HG03280 (cell line): ENCODE results near the gene CSF2.

ENCODE experiments used
- ATAC-seq: cut with Tn5 transposase; IDR thresholded peaks from one replicate; pipeline ENCODE4 v1.9.1; 2021; ENCODE audit warnings: mild to moderate bottlenecking, moderate library complexity; ENCODE audit not compliant: unreplicated experiment

Gene CSF2

GRCh38 chr5:132067941-132068808 lies 5.4 kb upstream of the CSF2 start:
- ATAC-seq: no peak

- no peak for ATAC-seq
Measured at GRCh38 chr5:132069561-132069960, 4.0 kb upstream of the CSF2 start.

DNA sequence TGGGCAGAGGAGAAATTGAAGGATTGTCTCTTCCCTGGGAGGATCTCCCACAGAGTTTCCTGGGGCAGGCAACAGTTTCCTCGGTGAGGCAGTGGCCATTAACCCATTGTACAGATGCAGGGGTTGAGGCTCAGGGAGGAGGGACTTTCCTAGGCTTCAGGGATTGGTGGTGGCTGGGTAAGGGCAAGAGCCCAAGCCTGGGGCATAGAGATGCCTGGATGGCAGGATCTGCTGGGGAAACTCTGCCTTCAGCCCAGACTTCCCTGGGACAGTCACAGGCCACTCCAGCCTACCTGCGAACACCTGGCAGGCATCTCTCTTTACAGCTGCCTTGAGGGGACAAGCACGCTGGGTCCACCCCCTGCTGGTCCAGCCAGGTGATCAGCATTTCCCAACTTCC lies 3.6 kb upstream of the CSF2 start:
- ATAC-seq: no peak

DNA sequence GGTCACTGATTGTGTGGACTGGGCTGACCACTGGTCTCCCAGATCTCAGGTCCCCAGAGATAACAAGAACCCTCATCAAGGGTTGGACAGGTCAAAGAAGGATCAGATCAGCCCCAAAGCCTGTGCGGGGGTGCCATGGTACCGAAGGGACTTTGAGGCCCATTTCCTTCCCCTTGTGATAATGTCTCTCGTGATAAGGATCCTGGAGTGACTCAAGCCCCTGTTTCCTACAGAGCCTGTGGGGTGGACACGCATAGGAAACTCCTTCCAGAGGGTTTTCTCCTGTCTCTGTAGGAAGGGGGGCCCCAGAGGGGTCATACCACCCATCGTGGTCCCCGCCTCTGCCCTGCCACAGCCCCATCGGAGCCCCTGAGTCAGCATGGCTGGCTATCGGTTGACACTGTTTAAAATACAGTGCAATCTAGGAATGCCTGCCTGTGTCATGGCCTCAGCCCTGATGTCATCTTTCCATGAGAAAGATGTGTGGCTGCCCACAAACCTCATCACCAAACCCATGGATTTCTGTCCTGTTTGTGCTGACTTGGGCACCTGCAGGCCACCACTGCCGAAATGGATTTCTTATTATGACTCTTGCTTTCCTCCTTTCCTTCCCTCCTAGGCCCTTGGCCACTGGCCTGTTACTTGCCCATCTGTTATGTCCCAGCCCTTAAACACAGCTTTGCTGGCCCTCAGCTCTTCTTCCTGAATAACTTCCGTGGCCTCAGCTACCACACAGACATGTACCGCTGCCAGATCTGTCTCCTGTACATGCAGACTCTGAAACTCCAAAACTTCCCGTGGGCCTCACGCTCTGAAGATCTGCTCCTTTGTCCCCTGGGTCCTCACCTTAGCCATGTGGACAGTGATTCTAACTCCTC lies 2.9 kb upstream of the CSF2 start:
- ATAC-seq: no peak

DNA sequence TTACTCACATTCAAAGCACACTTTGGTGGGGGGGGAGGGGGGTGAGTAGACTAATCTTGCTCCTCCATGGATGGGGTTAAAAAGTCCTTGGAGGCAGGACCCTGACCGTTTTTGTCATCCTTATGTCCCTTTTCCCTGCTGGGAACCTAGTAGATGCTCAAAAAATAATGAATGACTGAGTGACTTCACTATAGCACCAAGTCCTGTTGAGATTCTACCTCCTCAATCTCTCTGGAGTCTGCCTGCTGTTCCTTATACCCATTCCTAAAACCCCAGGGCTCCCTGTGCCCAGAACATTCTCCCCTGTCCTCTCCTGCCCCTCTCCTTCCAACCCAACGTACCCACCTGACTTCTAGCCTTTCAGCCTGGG lies 2.3 kb upstream of the CSF2 start:
- no peak for ATAC-seq

DNA sequence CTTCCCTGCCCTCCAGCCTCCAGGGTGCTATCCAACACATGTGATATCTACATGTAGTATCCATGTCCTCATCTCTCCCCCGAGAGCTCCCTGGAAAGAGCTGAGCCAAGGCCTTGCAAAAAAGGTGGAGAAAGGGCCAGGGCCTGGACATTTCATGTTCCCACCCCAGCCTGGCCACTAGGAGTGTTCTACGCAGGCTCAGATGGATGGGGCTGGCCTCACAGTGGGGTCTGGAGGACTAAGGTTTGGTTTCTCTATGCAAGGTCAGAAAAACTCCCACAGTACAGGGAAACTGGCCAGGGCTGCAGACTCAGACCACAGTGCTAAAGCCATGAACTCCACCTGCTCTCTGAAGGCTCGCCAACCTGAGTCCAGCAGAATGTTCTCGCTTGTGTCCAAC lies 1.5 kb upstream of the CSF2 start:
- no peak for ATAC-seq

DNA sequence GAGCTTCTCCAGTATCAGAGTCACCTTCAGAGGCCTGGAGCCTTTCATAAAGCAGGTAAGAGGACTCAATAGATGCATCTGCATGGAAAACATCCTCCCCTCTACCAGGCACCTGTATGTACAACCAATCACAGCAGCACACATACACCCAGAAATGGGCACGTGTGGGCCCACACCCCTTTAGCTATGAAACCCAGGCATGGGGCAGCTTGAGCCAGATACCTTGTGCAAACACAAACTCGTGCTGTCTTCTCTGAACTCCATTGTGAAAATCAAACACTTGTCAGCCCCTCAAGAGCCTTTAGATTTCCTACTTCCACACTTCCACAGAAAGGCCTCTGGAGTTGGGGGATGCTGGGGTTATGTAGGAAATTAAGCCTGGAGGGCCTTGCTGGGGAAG lies 1.1 kb upstream of the CSF2 start:
- no peak for ATAC-seq

DNA sequence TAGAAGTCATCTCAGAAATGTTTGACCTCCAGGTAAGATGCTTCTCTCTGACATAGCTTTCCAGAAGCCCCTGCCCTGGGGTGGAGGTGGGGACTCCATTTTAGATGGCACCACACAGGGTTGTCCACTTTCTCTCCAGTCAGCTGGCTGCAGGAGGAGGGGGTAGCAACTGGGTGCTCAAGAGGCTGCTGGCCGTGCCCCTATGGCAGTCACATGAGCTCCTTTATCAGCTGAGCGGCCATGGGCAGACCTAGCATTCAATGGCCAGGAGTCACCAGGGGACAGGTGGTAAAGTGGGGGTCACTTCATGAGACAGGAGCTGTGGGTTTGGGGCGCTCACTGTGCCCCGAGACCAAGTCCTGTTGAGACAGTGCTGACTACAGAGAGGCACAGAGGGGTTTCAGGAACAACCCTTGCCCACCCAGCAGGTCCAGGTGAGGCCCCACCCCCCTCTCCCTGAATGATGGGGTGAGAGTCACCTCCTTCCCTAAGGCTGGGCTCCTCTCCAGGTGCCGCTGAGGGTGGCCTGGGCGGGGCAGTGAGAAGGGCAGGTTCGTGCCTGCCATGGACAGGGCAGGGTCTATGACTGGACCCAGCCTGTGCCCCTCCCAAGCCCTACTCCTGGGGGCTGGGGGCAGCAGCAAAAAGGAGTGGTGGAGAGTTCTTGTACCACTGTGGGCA lies 642 bp downstream of the CSF2 start:
- ATAC-seq: no peak

GRCh38 chr5:132074772-132075718 lies 1.5 kb downstream of the CSF2 start:
- ATAC-seq: no peak

DNA sequence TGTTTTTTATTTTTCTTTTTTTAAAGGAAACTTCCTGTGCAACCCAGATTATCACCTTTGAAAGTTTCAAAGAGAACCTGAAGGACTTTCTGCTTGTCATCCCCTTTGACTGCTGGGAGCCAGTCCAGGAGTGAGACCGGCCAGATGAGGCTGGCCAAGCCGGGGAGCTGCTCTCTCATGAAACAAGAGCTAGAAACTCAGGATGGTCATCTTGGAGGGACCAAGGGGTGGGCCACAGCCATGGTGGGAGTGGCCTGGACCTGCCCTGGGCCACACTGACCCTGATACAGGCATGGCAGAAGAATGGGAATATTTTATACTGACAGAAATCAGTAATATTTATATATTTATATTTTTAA lies 2.1 kb downstream of the CSF2 start:
- no peak for ATAC-seq

DNA sequence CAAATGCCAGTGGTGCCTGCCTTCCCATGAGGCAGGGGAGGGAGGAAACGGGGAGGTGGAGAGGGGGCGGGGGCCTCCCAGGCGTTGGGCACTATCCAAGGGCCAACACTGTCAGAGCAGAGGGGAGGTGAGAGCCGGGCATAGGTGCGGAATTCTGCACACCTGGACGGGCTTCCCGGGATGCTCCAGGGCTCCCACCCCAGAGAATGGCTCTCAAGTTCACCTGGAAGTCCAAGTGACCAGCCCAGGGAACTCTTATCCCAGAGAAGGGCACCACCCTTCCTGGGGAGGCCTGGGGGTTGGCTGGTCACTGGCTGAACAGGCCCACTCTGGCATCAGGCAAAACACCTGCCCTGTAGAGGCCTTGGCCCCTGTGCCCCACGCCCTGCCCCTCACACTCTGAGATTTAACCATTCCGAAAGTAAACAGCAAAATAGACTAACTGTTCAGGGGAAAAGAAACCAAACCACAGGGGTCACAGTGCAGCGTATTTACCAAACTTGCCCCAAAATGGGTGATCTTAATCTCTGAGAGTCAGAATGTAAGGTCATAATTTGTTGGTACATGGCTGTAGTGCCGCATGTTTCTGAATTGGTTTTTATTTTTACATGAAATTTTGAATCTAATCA lies 2.7 kb downstream of the CSF2 start:
- no peak for ATAC-seq

GRCh38 chr5:132076983-132077382 lies 3.4 kb downstream of the CSF2 start:
- ATAC-seq: no peak

GRCh38 chr5:132079081-132079480 lies 5.5 kb downstream of the CSF2 start:
- ATAC-seq: no peak

GRCh38 chr5:132079619-132080018 lies 6.0 kb downstream of the CSF2 start:
- no peak for ATAC-seq

DNA sequence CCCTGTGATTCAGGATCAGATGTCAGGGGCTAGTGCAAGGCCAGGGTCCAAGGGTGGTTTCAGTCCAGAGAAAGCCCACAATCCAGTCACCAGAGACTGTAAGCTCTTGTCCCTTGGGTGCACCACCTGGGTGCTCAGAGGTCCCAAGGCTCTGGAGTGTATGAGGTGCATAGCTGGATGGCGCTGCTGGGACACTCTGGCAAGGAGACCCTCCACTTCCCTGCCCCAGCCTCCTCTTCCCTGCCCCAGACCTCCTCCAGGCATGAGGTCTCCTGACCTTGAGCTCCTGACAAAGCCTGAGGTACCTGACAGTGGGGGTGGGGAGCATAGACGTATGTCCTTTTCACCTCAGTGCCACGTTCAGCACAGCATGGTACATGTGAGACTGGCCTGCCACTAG lies 7.0 kb downstream of the CSF2 start:
- ATAC-seq: no peak

- no peak for ATAC-seq
Measured at GRCh38 chr5:132081458-132081857, 7.9 kb downstream of the CSF2 start.

- no peak for ATAC-seq
Measured at GRCh38 chr5:132082329-132083023, 8.9 kb downstream of the CSF2 start.

DNA sequence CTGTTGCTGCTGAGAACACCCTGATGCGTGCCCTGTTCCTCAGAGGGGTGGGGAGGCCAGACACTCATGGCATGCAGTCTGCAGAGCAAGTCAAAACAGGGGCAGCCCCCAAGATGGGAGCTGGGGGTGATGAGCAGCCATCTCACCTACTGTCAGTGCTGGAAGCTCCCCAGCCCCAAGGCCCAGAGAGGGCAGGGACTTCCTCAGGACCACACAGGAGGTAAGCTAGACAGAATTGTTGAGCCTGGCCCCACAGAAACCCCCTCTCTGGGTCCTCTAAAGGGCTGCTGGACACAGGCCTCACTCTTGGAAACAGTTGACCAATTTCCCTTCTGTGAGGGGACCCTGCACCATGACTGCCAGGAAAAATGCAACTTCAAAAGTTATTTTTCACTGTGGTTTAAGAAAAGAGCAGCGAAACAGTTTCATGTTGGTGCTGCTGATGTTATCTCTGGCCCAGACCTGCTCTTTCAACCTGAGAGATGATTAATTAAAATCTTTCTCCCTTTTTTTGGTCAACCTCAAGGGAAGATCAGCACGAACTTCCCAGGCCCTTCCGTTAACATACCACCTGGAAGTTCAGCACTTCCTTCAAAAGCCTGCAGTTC lies 9.6 kb downstream of the CSF2 start:
- ATAC-seq: no peak

GRCh38 chr5:132085686-132086085 lies 12.1 kb downstream of the CSF2 start:
- ATAC-seq: no peak
